HG03139 (cell line): ENCODE results near the gene RPL7A.
"Not testable (repeated sequence)": the region's sequence is repeated elsewhere in the genome, so short reads cannot be mapped to it uniquely, and the experiment has no call there.

Experiments
- ATAC-seq: cut with Tn5 transposase; IDR thresholded peaks from one replicate; pipeline ENCODE4 v1.9.1; 2021; ENCODE audit not compliant: unreplicated experiment

Gene RPL7A

DNA sequence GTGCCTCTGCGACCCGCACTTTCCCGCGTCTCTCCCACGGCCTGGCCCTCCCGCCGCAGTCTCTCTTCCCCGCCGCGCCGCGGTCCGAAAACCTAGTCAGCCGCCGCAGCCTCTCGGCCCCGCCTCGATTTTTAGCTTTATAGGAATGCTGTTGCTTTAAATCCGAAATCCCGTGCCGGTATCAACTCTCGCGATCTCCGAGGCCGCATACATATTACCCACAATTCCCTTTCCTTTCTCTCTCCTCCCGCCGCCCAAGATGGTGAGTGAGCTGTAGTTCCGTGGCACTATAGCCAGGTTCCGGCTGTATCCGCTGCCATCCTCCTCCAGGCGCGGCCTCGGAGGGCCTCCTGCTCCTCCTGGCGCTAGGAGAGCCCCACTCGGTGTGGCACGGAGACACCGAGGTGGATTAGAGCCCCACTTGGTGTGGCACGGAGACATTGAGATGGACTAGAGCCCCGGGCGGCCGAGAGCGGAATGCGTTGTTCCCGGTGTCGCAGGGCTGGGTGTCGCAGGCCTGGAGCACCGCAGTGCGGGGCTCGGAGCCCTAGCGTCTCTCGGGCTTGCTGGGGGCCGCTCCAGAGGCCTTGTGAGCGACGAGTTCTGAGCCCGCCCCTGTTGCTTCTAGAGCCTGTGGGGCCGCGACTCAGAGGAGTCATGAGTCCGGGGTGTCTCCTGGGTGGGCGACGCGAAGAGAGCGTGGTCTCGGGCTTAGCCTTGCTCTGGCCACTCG lies at the start of gene RPL7A, which contains the start of gene MED22:
Gene RPL7A, plus strand, starts transcription at position 234 of the 733 bp plus-strand sequence. Its CDS starts 26 bp downstream, at position 260.
Gene MED22, minus strand, starts transcription at position 147 of the 733 bp plus-strand sequence. CDS start 1,469 bp downstream, outside the sequence.
- peak; percentile 62 for ATAC-seq

DNA sequence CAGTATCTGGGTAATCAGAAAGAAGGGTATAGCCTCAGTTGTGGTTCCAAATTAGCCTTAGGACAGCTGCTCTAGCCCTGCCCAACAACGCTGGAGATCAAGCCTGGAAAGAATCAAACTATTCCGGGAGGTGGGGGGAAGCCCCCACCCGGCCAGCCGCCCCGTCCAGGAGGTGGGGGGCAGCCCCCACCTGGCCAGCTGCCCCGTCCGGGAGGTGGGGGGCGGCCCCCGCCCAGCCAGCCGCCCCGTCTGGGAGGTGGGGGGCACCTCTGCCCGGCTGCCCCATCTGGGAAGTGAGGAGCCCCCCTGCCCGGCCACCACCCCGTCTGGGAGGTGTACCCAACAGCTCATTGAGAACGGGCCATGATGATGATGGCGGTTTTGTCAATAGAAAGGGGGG lies 48.0 kb upstream of the RPL7A start:
- ATAC-seq = not testable (repeated sequence)

DNA sequence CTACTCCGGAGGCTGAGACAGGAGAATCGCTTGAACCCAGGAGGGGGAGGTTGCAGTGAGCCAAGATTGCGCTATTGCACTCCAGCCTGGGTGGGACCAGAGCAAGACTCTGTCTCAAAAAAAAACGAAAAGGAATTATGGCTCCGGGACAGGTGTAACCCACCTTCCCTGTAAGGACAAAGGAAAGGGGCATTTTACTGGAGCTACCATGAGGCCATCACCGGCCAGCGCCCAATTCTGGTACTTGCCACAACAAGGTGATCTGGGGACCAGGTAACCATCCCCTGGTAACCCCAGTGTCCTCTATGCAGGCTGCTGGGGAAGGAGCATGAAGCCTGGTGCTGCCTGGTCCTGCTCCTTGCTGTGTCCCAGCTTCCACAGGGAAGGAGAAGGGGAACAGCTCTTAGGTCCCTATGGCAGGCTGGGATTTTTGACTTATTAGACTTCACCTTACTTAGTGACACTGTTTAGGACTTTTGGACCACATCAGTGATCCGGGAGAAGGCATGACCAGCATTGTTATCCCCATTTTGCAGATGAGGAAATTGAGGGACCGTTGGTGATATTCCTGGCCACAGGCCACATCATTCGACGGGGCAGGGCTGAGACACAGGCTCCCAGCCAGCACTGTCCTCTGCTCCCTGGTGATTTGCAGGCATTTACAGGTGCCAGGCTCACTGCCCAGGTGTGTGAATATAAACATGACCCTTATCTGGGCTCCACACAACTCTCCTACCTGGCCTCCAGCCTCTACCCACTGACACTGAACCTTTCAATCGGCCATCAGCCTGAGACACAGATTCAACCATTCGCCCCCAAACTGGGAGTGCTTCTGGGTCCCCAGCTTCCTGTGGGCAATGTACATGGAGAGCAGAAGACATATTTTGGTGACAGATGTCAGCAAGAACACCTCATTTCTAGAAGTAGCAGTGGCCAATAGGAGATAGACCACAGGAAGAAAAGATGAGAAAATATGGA lies 46.5 kb upstream of the RPL7A start:
- ATAC-seq = no peak

DNA sequence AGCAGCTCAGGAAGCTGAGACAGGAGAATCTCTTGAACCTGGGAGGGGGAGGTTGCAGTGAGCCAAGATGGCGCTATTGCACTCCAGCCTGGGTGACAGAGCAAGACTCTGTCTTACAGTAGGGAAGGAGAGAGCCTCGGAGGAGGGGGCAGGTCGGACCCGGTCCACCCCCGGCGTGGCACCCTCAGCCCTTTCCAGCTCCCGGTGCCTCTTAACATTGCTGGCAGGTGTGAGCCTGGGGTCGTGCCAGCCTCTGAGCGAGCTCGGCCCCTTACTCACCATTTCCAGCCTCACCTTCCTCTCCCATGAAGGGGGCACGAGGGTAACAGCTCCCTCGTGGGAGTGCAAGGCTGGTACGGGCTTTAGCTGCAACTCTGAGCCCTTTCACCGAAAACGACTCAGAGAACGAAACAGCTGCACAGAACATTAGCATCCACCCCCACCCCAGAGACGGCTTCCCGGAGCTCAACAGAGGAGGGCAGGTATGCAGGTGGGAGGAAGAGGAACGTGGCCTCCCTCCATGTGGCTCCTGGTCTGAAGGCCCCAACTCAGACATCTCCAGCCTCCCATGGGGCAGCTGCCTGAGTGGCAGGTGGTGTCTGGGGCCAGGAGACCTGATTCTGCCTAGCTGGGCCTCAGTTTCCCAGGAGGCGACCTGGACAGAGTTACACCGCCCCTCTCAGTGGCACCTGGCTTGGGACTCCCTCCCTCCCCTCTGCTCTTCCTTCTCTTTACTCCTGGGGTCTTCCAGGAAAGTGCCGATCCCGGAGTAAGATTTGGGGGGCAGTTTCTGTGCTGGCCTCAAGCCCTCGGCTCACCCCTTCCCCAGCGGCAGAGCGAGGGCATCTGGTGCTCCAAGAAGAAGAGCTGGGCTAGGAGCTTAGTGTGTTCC lies 44.5 kb upstream of the RPL7A start:
- ATAC-seq = no peak

- ATAC-seq = no peak
These were observed 43.9 kb upstream of the RPL7A start for GRCh38 chr9:133304158-133304470.

DNA sequence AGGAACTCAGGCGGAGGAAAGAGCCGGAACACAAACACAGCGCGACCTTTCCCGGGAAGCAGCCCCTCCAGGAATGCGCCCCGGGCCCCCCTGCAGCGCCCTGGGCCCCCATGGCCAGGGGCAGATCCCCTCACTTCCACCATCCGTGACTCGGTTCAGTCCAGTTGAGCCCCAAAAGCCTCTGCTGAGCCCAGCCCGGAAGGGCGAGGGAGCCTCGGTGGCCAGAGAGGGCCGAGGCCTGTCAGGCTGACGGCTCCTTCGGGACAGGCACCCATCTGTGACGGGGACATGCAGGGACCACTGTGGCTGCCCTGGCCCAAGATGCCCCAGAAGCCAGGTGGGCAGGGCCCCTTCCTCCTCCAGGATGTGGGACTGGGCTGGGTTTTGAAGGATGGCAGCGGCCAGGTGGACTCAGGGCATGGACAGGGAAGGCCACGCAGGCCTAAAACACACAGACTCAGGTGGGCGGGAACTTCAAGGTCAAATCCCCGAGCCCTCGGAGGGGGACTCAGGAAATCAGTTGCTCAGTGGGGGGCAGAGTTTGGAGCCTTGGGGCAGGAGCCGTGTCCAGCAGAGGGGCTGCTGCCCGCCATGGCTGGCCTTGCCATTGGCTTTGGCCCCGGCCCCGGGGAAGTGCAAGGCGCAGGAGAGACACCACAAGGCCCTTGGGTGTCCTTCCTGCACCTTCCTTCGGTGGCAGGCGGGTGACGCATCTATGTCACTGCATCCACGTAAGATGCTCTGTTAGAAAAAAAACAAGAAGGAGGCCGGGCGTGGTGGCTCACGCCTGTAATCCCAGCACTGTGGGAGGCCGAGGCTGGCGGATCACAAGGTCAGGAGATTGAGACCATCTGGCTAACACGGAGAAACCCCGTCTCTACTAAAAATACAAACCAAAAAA lies 43.3 kb upstream of the RPL7A start:
- no peak for ATAC-seq

DNA sequence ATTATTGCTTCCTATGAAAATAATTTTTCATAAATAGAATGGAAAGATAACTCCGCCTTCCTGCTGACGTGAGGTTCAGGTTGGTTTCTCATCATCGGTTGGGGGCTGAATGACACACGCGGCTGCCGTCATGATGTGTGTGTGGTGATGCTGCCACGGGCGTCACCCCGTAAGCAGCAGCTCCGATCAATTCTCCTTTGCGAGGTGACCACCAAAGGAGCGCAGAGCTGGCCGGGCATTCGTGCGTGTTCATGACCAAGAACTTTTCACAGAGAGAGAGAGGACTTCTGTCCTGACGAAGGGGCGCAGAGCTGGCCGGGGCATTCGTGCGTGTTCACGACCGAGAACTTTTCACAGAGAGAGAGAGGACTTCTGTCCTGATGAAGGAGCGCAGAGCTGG lies 42.3 kb upstream of the RPL7A start:
- no peak for ATAC-seq

DNA sequence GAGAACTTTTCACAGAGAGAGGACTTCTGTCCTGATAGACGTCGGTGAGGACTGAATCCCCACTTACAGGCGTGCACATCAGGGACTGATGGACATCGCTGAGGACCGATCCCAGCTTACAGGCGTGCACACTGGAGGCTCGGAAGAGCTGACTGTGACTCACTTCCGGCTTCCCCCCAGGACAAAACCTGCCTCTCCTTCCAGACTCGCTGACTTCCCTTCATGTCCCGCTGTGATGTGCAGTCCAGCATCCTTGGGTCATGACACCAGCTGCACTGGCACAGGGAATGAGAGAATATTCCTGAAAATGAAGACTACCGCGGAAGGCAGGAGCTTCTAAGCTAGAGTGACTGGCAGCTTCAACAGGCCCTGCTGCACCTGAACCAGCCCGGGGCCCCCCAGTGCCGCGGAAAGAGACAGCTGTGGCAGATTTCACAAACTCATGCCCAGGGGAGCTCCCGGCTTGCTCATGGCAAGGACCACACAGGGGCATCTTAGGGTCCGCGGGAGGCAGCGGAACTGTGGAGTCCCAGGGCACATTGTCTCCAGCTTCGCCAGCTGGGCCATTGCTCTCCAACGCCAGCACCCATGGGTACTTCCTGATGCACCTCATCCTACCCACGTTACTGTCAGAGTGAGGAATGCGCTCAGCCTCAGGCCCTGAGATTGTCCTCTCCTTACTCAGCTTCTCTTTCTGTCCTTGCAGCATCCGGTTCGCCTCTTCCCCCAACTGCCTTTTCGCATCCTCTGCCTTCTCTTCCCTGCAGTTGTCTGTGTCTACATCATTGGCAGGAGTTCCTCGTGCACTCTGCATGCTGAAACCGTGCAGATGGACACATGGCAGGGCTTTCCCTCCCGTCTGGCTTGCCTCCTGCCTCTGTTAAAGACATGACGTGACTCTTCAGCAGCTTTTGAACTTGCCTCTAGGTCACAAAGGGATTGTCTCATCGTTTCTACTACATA lies 41.5 kb upstream of the RPL7A start:
- no peak for ATAC-seq

DNA sequence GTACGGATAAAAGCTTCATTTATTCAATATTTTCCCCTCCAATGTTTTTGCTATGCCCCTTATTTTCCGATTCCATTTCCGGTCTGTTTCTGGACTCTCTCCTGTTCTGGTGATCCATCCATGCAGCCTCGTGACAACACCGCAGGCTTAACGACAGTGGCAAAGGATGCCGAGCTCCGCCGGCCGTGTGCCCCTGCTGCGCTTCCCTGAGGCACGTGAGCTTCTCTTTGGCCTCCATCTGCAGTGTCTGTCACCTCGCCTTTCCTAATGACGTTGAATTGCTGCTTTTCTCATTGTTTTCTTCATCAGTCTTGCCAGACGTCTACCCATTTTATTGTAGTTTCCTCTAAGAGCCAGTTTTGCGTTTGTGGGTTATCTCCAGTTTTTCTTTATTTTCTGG lies 40.7 kb upstream of the RPL7A start:
- no peak for ATAC-seq

GRCh38 chr9:133309608-133310007 lies 38.4 kb upstream of the RPL7A start:
- no peak for ATAC-seq

GRCh38 chr9:133315997-133316396 lies 32.0 kb upstream of the RPL7A start:
- no peak for ATAC-seq

DNA sequence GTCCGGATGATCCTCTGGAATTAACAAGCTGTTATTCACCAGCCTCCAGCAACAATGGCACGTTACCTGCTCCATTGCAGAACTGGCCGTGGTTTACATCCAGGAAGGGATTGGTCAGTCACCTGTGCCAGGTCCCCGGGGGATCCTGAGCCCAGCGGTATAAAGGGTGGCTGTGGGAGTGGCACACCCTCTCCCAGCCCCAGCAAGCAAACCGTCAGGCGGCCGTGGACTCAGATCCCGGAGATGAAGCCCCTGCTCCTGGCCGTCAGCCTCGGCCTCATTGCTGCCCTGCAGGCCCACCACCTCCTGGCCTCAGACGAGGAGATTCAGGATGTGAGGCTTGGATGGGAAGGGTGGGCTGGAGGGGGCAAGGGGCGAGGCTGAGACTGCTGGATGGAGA lies 30.5 kb upstream of the RPL7A start:
- not testable (repeated sequence) for ATAC-seq

DNA sequence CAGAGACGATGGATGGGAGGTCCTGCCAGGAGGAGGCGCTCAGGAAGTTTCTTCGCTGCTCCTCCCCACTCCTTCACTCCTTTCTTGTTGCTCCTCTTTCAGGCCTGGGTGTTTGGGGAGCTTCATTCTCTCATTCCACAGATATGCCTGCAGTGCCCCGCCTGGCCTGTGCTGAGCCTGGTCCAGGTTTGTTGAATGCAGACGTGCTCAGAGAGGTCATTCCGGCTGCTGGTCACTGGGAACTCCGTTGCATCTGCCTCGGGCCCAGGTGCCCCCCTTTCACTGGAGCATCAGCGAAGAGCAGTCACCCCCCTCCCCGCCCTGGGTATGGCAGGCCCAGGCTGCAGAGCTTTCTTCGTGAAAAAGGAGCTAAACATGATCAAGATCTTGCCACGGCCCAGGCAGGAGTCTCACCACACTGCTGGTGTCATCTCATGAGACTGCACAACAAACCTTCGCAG lies 27.6 kb upstream of the RPL7A start:
- no peak for ATAC-seq

DNA sequence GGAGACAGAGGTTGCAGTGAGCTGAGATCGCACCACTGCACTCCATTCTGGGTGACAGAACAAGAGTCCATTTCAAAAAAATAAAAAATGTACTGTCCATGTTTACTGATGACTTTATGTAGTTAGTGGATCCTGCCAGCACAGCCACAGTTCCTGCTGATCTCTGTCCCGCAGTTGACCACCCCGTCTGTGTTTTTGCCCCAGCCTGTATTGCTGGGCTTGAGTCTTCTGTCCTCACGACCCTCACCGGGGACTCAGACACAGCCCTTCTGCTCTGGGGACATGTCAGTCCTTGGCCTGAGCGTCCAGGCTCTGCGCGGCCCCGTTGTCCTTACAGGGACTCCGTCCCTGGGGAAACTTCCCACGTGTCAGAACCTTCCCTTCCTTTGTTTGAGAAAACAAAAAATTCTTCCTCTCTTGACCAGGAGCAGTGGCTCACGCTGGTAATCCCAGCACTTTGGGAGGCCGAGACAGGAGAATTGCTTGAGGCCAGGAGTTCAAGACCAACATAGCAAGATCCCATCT lies 26.5 kb upstream of the RPL7A start:
- ATAC-seq = no peak

GRCh38 chr9:133322701-133323100 lies 25.3 kb upstream of the RPL7A start:
- ATAC-seq = no peak

DNA sequence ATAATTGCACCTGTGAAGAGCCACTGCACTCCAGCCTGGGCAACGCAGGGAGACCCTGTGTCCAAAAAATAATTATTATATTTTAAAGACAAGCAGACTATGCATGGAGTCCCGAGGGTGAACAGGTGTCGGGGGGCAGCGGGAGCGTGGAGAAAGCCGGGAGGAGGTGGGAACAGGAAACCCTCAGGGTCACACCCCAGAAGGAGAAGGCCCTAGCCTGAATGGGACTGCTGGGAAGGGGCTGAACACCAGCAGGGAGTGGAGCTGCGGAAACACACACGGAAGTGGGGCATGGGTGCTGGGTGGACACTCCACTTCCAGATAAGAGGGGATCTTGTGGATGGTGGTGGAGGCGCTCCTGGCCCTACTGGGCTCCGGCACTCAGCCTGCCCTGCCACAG lies 24.8 kb upstream of the RPL7A start:
- ATAC-seq = no peak

DNA sequence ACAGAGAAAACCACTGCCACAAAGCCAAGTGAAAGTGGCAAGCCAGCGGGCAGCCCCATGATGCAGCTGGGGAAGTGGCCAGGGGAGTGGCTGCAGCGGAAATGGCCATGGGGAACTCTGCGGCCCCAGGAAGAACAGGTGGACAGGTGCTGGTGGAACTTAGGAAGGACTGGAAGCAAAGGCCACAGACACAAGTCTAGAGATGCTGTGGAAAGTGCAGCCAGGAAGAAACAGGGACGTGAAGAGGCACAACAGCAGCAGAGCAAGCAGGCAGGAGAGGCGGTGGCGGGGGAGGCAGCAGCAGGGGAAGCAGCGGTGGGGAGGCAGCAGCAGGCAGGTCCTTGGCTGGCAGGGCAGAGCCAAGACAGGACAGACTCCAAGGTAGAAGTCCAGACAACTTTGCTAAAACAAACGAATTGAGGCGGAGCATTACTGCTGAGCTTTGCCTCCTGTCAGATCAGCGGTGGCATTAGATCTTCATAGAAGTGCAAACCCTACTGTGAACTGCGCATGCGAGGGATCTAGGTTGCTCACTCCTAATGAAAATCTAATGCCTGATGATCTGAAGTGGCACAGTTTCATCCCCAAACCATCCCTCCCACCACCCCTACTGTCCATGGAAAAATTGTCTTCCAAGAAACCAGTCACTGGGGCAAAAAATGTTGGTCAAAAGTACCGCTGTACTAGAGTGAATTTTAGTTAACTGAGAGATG lies 23.9 kb upstream of the RPL7A start:
- ATAC-seq = no peak

GRCh38 chr9:133327021-133327420 lies 21.0 kb upstream of the RPL7A start:
- ATAC-seq = not testable (repeated sequence)
